T-helper 1 cell (primary cell): ENCODE measurements around the gene PCBP4.
"Not testable (repeated sequence)": the region's sequence is repeated elsewhere in the genome, so short reads cannot be mapped to it uniquely, and the experiment has no call there.

Experiments used
- DNase-seq, 5 donors: peaks; one replicate each; pipeline ENCODE4 v3.0.0-alpha.2; 2012 to 2020

PCBP4 gene

GRCh38 chr3:51993657-51994056, 26.4 kb upstream of the PCBP4 start:
- DNase-seq: not testable (repeated sequence)

DNA sequence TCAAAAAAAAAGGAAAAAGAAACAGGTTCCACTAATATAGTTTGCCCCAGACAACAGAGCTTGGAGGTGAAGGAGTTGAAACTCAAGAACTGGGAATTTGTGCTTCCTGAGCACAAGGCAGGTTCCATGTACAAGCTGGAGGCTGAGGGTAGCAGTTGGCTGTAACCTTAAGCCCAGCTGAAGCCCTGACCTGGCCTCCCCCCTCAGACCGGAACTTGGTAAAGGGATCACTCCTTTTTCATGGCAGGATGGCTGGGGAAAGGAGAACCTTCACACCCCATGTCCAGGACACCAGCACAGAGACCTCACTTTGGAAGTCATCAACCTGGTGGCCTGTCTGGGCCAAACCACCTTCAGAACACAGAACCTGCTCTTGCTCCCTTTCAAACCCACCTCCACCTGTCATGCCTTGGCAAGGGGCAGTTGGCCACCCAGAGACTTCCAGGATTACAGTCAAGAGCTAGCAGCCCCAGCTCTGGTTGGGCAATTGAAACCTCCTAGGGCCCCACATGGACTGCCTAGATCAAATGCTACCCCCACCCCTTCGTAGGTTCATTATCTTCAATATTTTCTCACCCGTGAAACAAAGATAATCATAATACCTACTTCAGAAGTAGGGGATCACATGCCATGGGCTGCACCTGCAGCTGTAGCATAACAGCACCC, 24.9 kb upstream of the PCBP4 start:
- no peak for DNase-seq

GRCh38 chr3:51990501-51990971, 23.3 kb upstream of the PCBP4 start:
- DNase-seq: not testable (repeated sequence)

DNA sequence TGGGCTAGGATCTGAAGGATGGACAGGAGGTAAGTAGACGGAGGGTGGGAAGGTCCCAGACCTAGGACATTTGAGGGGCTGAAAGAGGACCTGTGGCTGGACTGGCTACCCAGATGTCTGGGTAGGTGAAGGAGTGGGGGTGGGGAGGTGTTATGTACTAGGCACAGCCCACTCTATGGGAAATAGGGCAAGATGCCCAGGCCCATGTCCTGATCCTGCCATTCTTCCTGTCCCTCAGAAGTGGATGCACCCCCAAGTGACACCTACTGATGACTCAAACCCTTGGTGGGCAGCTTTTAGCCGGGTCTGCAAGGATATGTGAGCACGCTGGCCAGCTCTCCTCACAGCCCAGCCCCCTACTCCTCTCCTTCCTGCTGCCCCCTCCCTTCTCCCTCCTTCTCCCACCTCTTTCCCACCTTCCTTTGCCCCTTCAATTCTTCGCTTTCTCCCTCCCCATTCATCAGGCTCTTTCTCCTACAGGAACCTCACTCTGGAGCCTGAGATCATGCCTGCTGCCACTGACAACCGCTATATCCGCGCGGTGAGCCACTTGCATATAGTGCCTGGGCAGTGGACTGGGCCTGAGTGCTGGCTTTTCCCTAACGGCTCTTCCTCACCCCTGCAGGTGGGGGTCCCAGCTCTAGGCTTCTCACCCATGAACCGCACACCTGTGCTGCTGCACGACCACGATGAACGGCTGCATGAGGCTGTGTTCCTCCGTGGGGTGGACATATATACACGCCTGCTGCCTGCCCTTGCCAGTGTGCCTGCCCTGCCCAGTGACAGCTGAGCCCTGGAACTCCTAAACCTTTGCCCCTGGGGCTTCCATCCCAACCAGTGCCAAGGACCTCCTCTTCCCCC, 21.3 kb upstream of the PCBP4 start:
- DNase-seq: no peak

GRCh38 chr3:51987568-51987967, 20.3 kb upstream of the PCBP4 start:
- no peak for DNase-seq

DNA sequence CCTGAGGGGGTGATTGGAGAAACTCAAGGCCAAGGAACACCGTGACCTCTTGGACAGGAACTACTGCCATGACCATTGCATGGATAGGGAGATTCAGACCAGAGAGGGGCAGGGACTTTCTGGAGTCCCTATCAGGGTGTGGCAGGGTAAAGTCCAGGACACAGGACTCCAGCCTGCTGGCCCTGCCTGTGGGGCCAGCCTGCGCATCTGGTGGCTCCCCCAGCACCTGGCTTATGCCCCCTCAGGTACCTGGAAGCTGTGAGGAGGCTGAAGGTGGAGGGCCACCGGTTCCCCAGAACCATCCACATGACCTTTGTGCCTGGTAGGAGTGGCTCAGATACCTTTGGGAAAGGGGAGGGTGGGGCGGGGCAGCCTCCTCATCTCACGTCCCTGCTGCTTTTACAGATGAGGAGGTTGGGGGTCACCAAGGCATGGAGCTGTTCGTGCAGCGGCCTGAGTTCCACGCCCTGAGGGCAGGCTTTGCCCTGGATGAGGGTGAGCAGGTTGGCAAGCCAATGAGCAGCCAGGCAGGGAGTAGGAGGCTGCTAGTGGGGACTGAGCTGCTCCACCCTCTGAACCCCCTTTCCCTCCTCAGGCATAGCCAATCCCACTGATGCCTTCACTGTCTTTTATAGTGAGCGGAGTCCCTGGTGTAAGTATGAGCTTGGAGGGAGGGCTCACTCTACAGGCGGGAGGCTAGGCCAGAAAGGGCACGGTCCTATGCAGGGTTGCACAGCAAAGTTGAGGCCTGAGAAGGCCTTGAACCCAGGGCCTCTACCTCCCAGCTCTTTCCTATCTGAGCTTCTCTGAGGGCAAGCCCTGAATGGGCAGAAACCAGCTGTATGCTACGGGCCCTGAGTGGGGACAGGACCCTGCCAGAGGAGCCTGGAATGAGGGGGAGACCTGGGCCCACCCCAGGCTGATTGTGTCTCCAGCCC, 19.0 kb upstream of the PCBP4 start:
- no peak for DNase-seq

DNA sequence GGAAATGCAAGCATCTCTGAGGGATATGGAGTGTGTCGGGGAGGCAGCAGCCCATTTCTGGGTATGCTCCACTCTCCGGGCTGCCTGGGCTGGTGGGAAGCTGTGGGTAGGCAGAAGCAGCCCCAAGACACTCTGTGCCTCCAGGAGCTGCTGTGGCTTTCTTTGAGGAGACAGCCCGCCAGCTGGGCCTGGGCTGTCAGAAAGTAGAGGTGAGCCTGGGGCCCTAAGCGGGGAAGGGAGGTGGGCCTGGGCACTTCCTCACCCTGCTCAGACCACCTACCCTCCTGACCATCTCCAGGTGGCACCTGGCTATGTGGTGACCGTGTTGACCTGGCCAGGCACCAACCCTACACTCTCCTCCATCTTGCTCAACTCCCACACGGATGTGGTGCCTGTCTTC, 17.8 kb upstream of the PCBP4 start:
- no peak for DNase-seq

DNA sequence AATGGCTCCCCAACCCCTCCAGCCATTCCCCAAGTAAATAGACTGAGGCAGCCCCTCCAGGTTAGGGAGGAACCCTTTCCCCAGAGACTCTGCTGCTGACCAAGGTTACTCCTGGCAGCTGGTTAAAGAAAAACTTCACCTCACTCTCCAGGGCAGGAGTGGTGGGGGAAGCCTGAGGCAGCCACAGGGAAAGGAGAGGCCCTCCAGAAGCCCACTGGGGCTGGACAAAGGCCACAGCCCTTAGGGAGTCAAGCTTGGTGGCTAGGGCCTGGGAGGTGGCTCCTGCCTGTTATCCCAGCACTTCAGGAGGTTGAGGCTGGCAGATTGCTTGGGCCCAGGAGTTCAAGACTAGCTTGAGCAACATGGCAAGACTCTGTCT, 17.0 kb upstream of the PCBP4 start:
- DNase-seq: no peak

- no peak for DNase-seq
Measured at GRCh38 chr3:51983578-51984268, 16.5 kb upstream of the PCBP4 start.

DNA sequence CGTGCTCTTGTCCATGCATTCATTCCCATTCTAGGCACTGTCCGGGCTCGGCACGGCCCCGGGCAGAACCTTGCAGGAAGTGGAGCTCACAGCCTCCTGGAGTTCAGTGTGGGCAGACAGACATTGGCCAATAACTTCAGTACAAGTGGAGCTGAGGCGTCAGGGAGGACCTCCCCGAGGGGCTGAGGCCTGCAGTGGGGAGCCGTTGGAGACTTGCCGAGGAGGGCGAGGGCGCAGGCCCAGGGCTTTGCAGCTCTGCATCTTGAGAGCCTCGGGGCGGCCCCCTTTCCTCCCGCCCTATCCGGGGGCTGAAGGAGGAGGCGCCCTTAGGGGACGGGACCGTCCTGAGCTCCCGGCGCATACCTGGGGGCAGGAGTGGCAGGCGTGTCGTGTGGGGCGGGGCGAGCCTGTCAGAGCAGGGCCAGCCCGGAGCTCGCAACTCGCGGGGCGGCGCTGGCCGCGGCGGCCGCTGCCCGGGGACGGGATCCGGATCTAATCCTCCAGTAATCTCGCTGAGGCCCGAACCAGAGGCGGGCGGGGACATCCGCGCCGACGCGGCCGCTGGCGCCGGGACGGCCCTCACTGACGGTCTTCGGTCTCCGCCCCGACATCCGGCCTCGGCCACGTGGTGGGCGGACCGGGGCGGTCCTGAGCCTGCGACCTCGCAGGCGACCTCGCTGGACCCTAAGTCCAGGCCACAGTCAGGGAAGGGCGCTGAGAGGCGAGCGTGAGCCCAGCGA, 15.8 kb upstream of the PCBP4 start, which contains the start of gene ACY1:
TSS of gene ACY1 (plus strand) at position 698 of the 740 bp plus-strand sequence. CDS start 530 bp downstream, outside the sequence.
- DNase-seq: peak; percentile 55 to 80 (median 61)

DNA sequence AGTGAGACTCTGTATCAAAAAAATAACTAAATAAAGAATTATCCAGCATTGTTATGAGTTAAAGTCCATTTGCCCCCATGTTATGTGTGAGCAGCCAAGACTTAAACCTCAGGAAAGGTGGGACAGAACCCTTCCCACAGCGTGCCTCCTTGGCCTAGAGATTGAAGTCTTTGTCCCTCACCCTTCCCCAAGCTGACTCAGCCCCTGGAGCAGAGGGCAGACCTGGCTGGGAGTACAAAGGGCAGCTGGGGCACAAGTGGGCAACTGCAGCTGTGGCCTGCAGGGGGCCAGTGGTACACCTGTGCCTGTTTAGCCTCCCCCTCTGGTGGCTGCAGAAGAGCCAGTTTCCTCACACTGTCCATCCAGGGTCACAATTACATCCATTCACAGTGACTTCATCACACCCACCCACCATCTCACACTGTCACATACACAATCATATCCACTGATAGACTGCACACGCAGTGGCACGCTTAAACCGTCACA, 15.1 kb upstream of the PCBP4 start:
- DNase-seq: peak in 1 of 5 donors; percentile 51

- DNase-seq: no peak
Measured at GRCh38 chr3:51980253-51980652, 13.0 kb upstream of the PCBP4 start.

DNA sequence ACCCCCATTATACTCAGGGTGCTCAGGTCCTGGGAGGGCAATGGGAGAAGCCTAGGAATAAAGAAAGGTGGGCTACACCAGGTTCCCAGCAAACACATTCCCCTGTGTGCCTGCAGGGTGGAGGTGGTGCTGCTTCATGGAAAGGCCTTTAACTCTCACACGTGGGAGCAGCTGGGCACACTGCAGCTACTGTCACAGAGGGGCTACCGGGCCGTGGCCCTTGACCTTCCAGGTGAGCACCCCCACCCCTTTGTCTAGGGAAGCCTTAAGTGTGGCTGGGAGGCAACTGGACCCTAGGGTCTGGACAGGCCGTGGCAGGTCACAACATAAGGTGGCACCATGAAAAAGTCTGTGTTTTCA, 10.9 kb upstream of the PCBP4 start:
- DNase-seq: no peak

- peak in 1 of 5 donors; percentile 51 for DNase-seq
Measured at GRCh38 chr3:51977446-51978142, 10.3 kb upstream of the PCBP4 start.

- DNase-seq: peak in 1 of 5 donors; percentile 26
Measured at GRCh38 chr3:51975852-51976549, 8.7 kb upstream of the PCBP4 start.

DNA sequence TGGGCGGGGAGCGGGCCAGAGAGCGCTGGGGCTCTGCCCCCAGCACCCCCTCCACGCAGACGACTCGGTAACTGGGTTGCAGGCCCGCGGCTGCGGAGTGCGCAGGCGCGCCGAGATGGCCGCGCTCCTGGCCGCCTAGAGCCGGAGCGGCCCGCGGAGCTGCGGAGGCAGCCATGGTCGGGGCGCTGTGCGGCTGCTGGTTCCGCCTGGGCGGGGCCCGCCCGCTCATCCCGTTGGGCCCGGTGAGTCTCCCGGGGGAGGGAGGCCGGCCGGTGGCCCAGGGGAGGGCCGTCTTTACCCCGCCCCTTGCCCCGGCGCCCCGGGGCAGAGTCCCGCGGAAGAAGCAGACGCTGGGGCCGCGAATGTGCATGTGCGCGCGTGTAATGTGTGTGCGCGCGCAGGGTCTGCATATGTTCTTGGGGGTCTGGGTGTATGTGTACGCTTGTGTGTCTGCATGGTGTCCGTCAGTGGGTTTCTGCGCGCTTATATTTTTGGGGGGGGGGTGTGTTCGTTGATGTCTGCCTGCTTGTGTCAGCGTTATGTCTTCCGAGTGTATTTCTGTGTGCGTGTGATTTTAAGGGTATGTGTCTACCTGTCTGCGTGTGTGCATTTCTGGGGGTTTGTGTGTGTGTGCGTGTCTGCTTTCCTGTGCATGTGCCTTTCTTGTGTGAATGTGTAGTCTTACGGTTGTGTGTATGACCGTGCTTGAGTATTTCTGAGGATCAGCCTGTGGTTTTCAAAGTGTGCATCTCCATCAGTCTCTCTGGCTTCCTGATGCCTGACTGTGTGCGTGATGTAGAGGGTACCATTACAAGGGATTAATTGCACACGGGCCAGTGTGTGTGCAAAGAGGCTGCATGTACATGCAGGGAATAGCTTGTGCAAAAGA, 8.0 kb upstream of the PCBP4 start, which contains the start of gene ABHD14A:
TSS of gene ABHD14A (plus strand) at position 102 of the 889 bp plus-strand sequence. CDS start at position 174, 72 bp downstream.
- peak; percentile 62 to 78 (median 71) for DNase-seq

DNA sequence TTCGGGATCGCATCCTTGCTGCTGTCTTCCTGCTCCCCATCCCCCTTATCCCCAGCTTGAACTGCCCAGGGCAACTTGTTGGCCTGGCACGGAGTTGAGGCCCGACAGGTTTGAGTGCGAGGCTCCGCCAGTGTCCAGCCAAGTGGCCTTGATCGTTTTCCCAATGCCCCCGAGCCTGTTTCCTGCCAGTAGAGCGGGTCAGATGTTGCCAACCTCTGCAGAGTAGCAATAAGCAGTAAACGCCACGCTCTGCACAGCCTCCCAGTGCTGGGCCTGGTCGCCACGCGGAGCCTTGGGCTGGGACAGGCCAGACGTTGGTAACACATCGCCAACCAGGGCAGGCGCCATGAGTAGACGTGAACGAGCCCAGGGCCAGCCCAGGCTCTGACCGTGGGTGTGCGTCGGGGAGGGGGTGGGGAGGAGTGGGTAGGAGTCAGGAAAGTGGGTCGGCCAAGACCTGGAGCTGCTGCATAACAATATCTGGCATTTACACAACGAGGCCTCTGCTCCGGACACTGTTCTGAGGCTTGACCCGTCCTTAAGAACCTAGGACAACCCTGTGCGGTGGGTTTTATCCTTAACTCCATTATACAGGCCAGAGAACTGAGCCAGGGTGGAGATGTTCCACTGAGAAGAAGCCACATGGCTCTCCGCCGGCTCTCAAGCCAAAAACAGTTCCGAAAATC, 7.2 kb upstream of the PCBP4 start:
- DNase-seq: no peak

DNA sequence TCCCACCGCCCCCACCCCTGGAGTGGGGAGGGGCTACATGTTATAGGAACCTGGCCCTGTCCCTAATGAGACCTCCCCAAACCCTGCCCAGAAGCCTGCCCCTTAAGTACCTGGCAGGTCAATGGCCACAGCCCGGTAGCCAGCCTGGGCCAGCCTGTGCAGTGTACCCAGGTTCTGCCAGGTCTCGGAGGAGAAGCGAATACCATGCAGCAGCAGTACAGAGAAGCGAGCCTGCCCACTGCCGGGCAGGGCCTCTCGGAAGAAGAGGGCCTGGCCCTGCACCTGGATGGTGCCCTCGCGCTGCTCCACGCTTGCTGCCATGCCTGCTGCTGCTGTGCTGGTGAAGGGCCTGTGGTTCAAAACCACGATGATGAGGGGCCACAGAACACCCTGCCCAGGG, 4.1 kb upstream of the PCBP4 start:
- no peak for DNase-seq
